GM23248 (cell line): Measurements from ENCODE around the gene LRRC75A. TPM values are rescaled to one million over a fixed set of nuclear protein-coding genes. Genes with fewer than 3 reads are reported as not detected.

Source experiments
- DNase-seq: peaks from one replicate; pipeline ENCODE4 v3.0.0-alpha.2; 2015
- H2AFZ ChIP-seq: fragments of 200-600 bp; sonication (generic); 2 replicates; pipeline ENCODE4 v1.6.1; 2016; ENCODE audit warnings: antibody characterized with exemption
- H3F3A ChIP-seq: fragments of 200-600 bp; sonication (generic); 2 replicates; pipeline ENCODE4 v1.6.1; 2016; ENCODE audit warnings: mild to moderate bottlenecking, antibody characterized with exemption, mixed run types; ENCODE audit not compliant: insufficient read depth
- H3K27ac ChIP-seq: fragments of 200-600 bp; sonication (generic); 2 replicates; pipeline ENCODE4 v1.5.1; 2016; ENCODE audit warnings: mild to moderate bottlenecking
- H3K27me3 ChIP-seq: fragments of 200-600 bp; sonication (generic); replicated peaks from 2 replicates; pipeline ENCODE4 v1.6.1; 2016; ENCODE audit warnings: mild to moderate bottlenecking; ENCODE audit not compliant: insufficient read depth
- H3K36me3 ChIP-seq: fragments of 200-600 bp; sonication (generic); 2 replicates; pipeline ENCODE4 v1.6.1; 2016; ENCODE audit warnings: low read depth, mild to moderate bottlenecking
- H3K4me1 ChIP-seq: fragments of 200-600 bp; sonication (generic); 2 replicates; pipeline ENCODE4 v1.6.1; 2016; ENCODE audit warnings: mild to moderate bottlenecking; ENCODE audit not compliant: insufficient read depth
- H3K4me2 ChIP-seq: fragments of 200-600 bp; sonication (generic); one replicate; pipeline ENCODE4 v1.6.1; 2016; ENCODE audit warnings: mild to moderate bottlenecking; ENCODE audit not compliant: unreplicated experiment
- H3K4me3 ChIP-seq: fragments of 200-600 bp; sonication (generic); 2 replicates; pipeline ENCODE4 v1.5.1; 2016; ENCODE audit warnings: mild to moderate bottlenecking
- H3K79me2 ChIP-seq: fragments of 200-600 bp; sonication (generic); 2 replicates; pipeline ENCODE4 v1.6.1; 2016; ENCODE audit warnings: mild to moderate bottlenecking; ENCODE audit not compliant: insufficient read depth
- H3K9ac ChIP-seq: fragments of 200-600 bp; sonication (generic); 2 replicates; pipeline ENCODE4 v1.6.1; 2016; ENCODE audit warnings: mild to moderate bottlenecking
- H3K9me2 ChIP-seq: fragments of 200-600 bp; sonication (generic); 2 replicates; pipeline ENCODE4 v1.6.1; 2016; ENCODE audit warnings: mixed run types, mild to moderate bottlenecking, moderate library complexity; ENCODE audit not compliant: insufficient read depth
- H3K9me3 ChIP-seq: fragments of 200-600 bp; sonication (generic); one replicate; pipeline ENCODE4 v1.6.1; 2017; ENCODE audit warnings: low read depth
- H4K20me1 ChIP-seq: fragments of 200-600 bp; sonication (generic); 2 replicates; pipeline ENCODE4 v1.6.0; 2016; ENCODE audit not compliant: insufficient read depth
- EZH2 ChIP-seq: fragments of 200-600 bp; sonication (generic); IDR thresholded peaks from 2 replicates; pipeline ENCODE4 v1.6.1; 2018; ENCODE audit warnings: antibody characterized with exemption, mild to moderate bottlenecking; ENCODE audit not compliant: insufficient read depth, poor library complexity, severe bottlenecking
- EZH2phosphoT487 ChIP-seq: fragments of 200-600 bp; sonication (generic); IDR thresholded peaks from 2 replicates; pipeline ENCODE4 v1.6.1; 2018; ENCODE audit warnings: antibody characterized with exemption, moderate library complexity, mild to moderate bottlenecking, low read depth; ENCODE audit not compliant: insufficient read depth
- WGBS, 2 experiments: methylation state at CpG; one replicate each; pipeline ENCODE4 v1.1.6; 2015 to 2017; ENCODE audit warnings: low lambda C conversion rate in 2 of 2, low coverage in 1 of 2; ENCODE audit errors: missing lambda C conversion rate in 2 of 2; 5-methylcytosine and 5-hydroxymethylcytosine counted together
- in situ Hi-C: fragments of 300-500 bp; cut with MboI; formaldehyde crosslinking; loops from 2 replicates; pipeline ENCODE4 v1.15.0; 2020
- polyA plus RNA-seq: library from polyadenylated mRNA; unstranded; fragments of >200 nt; fragmentation: Nextera tagmentation; extraction: Ambion mirVana; gene quantifications from 2 replicates; pipeline ENCODE4 v1.2.1, GENCODE V29; 2016
- total RNA-seq: library from RNA; depleted of rRNA; stranded (reverse); fragments of >200 nt; shearing (Covaris generic); gene quantifications from 2 replicates; pipeline ENCODE4 v1.2.3, GENCODE V29; 2014

LRRC75A gene
- total and polyA plus RNA-seq, 2 experiments from 2014 or later: 0.22 to 0.54 TPM

- Histone ChIP-seq H3K27ac (no peak overlapping the region), H3K27me3 (no peaks in the 10 kb centered on the region), H4K20me1 (no peaks in the 10 kb centered on the region), H3K9ac (no peak overlapping the region), H2AFZ (no peak overlapping the region), H3K4me1 (peaks cover 13% of the 10 kb centered on the region; the same call in 1 of the 2 replicates), H3K9me3 (no peaks in the 10 kb centered on the region), H3K4me2 (no peak overlapping the region), H3K9me2 (no peaks in the 10 kb centered on the region), H3K79me2 (no peaks in the 10 kb centered on the region), H3K4me3 (no peak overlapping the region), H3K36me3 (no peaks in the 10 kb centered on the region), H3F3A (no peaks in the 10 kb centered on the region)
- DNase-seq: no peak
- WGBS, 2 experiments: 20 to 28% methylated on average over 11 of the region's 11 CpGs
- TF ChIP-seq EZH2phosphoT487 (no peak), EZH2 (no peak)
- in situ Hi-C loops: no loop called here
Measured at GRCh38 chr17:16470265-16470664, 21.7 kb downstream of the LRRC75A start.

GRCh38 chr17:16468428-16468992 lies 23.5 kb downstream of the LRRC75A start:
- H3K27me3 ChIP-seq: no peaks in the 10 kb centered on the region
- no peak for DNase-seq
- TF ChIP-seq EZH2 (no peak), EZH2phosphoT487 (no peak)
- H3K4me1 ChIP-seq: peaks cover 13% of the 10 kb centered on the region; the same call in 1 of the 2 replicates
- H2AFZ ChIP-seq: no peak overlapping the region
- H3K4me2 ChIP-seq: no peak overlapping the region
- no peaks in the 10 kb centered on the region for H3F3A ChIP-seq
- no peaks in the 10 kb centered on the region for H3K79me2 ChIP-seq
- no peak overlapping the region for H3K27ac ChIP-seq
- H3K9ac ChIP-seq: no peak overlapping the region
- H3K4me3 ChIP-seq: no peak overlapping the region
- in situ Hi-C loops: no loop called here
- WGBS, 2 experiments: 80 to 81% methylated on average over 4 of the region's 4 CpGs
- no peaks in the 10 kb centered on the region for H3K36me3 ChIP-seq
- H3K9me2 ChIP-seq: no peaks in the 10 kb centered on the region
- no peaks in the 10 kb centered on the region for H4K20me1 ChIP-seq
- no peaks in the 10 kb centered on the region for H3K9me3 ChIP-seq

- H3K27me3 ChIP-seq: no peaks in the 10 kb centered on the region
- H3K79me2 ChIP-seq: no peaks in the 10 kb centered on the region
- WGBS, 2 experiments: 97 to 98% methylated on average over 3 of the region's 3 CpGs
- in situ Hi-C loops: no loop called here
- no peak for DNase-seq
- no peak overlapping the region for H3K9ac ChIP-seq
- no peaks in the 10 kb centered on the region for H3K9me2 ChIP-seq
- no peak overlapping the region for H3K27ac ChIP-seq
- H3K4me3 ChIP-seq: no peak overlapping the region
- no peak overlapping the region for H2AFZ ChIP-seq
- no peaks in the 10 kb centered on the region for H3K9me3 ChIP-seq
- no peak overlapping the region for H3K4me2 ChIP-seq
- H3K4me1 ChIP-seq: peaks cover 18% of the 10 kb centered on the region; the same call in 1 of the 2 replicates
- H4K20me1 ChIP-seq: no peaks in the 10 kb centered on the region
- H3K36me3 ChIP-seq: no peaks in the 10 kb centered on the region
- TF ChIP-seq EZH2phosphoT487: no peak
- no peak for TF ChIP-seq EZH2
- H3F3A ChIP-seq: no peaks in the 10 kb centered on the region
Measured at GRCh38 chr17:16467886-16468285, 24.1 kb downstream of the LRRC75A start.

- Histone ChIP-seq H3K4me3 (no peak overlapping the region), H3K36me3 (no peaks in the 10 kb centered on the region), H3K9ac (no peak overlapping the region), H3K4me2 (no peak overlapping the region), H2AFZ (no peak overlapping the region), H3K4me1 (peaks cover 18% of the 10 kb centered on the region; the same call in 1 of the 2 replicates), H3K9me2 (no peaks in the 10 kb centered on the region), H3K79me2 (no peaks in the 10 kb centered on the region), H3F3A (no peaks in the 10 kb centered on the region), H3K9me3 (no peaks in the 10 kb centered on the region), H3K27me3 (no peaks in the 10 kb centered on the region), H4K20me1 (no peaks in the 10 kb centered on the region), H3K27ac (no peak overlapping the region)
- DNase-seq: no peak
- in situ Hi-C loops: no loop called here
- 97 to 98% methylated on average over 6 of the region's 6 CpGs for WGBS, 2 experiments
- TF ChIP-seq EZH2: no peak
- TF ChIP-seq EZH2phosphoT487: no peak
Measured at GRCh38 chr17:16467044-16467443, 24.9 kb downstream of the LRRC75A start.

- H3K4me1 ChIP-seq: peaks cover 18% of the 10 kb centered on the region; the same call in 1 of the 2 replicates
- no peak for TF ChIP-seq EZH2phosphoT487
- TF ChIP-seq EZH2: no peak
- H3K9me3 ChIP-seq: no peaks in the 10 kb centered on the region
- H3K4me2 ChIP-seq: no peak overlapping the region
- no peaks in the 10 kb centered on the region for H4K20me1 ChIP-seq
- no peak overlapping the region for H3K27ac ChIP-seq
- no peaks in the 10 kb centered on the region for H3K27me3 ChIP-seq
- WGBS, 2 experiments: 93 to 94% methylated on average over 9 of the region's 9 CpGs
- no peak overlapping the region for H3K4me3 ChIP-seq
- H3K9ac ChIP-seq: no peak overlapping the region
- no peaks in the 10 kb centered on the region for H3K9me2 ChIP-seq
- in situ Hi-C loops: no loop called here
- H3F3A ChIP-seq: no peaks in the 10 kb centered on the region
- H2AFZ ChIP-seq: no peak overlapping the region
- no peak for DNase-seq
- H3K79me2 ChIP-seq: no peaks in the 10 kb centered on the region
- no peaks in the 10 kb centered on the region for H3K36me3 ChIP-seq
Measured at GRCh38 chr17:16466407-16466806, 25.6 kb downstream of the LRRC75A start.
